ENCODE data around the gene ADRA2C. TPM values are rescaled to one million over a fixed set of nuclear protein-coding genes. Genes with fewer than 3 reads are reported as not detected.
"Not testable (repeated sequence)": the region's sequence is repeated elsewhere in the genome, so short reads cannot be mapped to it uniquely, and the experiment has no call there.

The ADRA2C gene
- total RNA-seq, 4 donors from 2014 or later: 2.3 to 14.9 (median 6.5) TPM

DNA sequence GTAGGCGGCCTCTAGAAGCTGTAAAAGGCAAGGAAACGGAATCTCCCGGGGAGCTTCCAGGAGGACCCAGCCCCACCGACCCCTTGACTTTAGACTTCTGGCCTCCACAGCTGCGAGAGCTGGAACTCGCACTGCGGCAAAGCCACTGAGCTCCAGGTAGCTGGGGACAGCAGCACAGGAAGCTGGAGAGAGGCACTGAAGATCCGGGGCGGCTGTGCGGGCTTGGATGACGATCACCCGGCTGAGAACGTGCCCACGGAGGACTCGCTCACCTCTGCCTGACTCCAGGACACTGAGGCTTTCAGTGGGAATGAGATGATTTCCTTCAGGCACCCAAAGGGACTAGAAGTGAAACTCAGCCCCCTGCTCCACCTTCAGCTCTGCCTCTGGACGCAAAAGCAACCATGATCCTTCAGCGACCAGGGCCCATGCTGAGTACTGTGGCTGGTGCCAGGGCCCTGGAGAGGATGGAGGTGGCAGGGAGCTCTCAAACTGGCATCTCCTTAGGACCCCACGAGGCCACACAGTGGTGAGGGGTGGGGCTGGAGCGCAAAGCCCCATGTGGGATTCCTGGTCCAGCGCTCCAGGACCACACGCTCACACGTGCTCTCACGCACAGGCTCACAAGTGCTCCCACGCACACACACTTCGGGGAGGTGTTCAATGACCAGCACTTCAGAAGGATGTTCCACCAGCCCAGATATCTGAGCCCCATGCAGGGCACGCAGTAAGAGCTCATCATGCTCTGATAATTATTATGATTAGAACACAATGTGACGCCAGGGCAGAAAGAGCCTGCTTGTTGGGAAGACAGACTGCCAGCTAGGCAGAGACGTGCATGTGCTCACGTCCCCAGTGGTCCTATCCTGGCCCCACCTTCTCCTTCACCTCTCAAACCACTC lies 47.2 kb downstream of the ADRA2C start:
- 84 to 86% methylated on average over 29 of the region's 29 CpGs for WGBS, 2 donors
- no peak for DNase-seq (ENCODE audit: low spot score in 2 of 2)
- no peak overlapping the region for H3K4me3 ChIP-seq (ENCODE audit: low read depth, poor library complexity, severe bottlenecking)
- TF ChIP-seq POLR2A (IDR thresholded peaks at IDR 0.05) (no peak), CTCF (IDR thresholded peaks at IDR 0.05) (no peak)
- intact Hi-C loops (cut with DNase I; ENCODE audit: low total_unique reads): no loop called here

- intact Hi-C loops (cut with DNase I; ENCODE audit: low total_unique reads): no loop called here
- TF ChIP-seq CTCF (IDR thresholded peaks at IDR 0.05): no peak
- TF ChIP-seq POLR2A (IDR thresholded peaks at IDR 0.05): no peak
Measured at GRCh38 chr4:3814053-3814570, 47.9 kb downstream of the ADRA2C start.

DNA sequence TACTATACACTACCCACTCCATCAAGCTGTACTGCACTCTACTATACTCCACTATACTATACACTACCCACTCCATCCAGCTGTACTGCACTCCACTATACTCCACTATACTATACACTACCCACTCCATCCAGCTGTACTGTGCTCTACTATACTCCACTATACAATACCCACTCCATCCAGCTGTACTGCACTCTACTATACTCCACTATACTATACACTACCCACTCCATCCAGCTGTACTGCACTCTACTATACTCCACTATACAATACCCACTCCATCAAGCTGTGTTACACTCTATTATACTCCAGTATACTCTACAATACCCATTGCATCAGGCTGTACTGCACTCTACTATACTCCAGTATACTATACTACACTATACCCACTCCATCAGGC lies 48.7 kb downstream of the ADRA2C start:
- intact Hi-C loops (cut with DNase I; ENCODE audit: low total_unique reads); DNase-seq (ENCODE audit: low spot score in 2 of 2); H3K4me3 ChIP-seq (ENCODE audit: low read depth, poor library complexity, severe bottlenecking): not testable (repeated sequence)

More at GRCh38 chr4:3814053-3814570, 47.9 kb downstream of the ADRA2C start:
- DNase-seq (ENCODE audit: low spot score in 2 of 2): no peak
- 73 to 77% methylated on average over 6 of the region's 6 CpGs for WGBS, 2 donors
- H3K4me3 ChIP-seq (ENCODE audit: low read depth, poor library complexity, severe bottlenecking): no peak overlapping the region

GRCh38 chr4:3816256-3816825 lies 50.2 kb downstream of the ADRA2C start:
- intact Hi-C loops (cut with DNase I; ENCODE audit: low total_unique reads): no loop called here
- no peak for DNase-seq (ENCODE audit: low spot score in 2 of 2)
- no peak overlapping the region for H3K4me3 ChIP-seq (ENCODE audit: low read depth, poor library complexity, severe bottlenecking)
- TF ChIP-seq POLR2A (IDR thresholded peaks at IDR 0.05): no peak
- no peak for TF ChIP-seq CTCF (IDR thresholded peaks at IDR 0.05)
- WGBS, 2 donors: 73 to 74% methylated on average over 7 to 8 of the region's 8 CpGs

DNA sequence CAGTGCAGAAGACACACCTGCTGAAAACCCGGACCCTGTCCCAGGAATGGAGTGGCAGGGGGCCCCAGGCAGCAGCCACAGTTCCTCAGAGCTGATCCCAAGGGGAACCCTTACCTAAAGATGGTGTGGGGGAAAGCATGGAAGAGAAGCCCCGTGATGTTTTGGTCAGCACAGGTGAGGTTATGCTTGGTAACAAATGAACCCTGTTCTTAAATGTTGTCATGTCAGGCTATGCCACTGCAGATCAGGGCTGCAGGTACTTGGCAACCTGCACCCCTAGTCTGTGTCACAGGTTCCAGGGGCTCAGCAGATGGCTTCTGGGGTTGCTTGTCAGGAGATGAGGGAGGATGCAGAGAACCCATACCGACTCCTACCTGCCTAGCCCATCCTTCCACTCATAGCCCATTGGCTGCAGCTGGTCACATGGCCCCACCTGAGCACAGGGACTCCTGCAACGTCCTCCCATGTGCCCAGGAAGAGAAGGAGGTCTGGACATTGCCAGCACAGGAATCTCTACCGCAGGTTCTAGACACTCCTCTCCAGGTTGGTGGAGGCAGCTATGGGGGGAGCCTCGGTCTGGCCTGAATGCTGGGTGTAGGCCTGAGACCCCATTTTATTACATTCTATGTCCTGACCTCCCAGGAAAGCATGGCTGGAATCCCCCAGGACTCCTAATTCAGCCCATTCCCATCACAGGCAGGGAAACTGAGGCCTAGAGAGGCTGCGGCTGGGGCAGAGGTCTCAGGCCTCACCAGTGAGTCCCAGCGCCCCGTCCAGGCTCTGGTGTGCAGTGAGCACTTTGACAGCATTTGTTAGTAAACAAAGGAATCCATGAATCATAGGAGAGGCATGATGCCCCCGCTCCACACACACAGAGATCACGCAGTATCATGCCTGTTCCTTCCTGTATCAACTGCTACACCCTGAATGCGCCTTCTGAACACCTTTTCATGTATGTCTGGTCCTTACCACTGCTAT lies 51.1 kb downstream of the ADRA2C start:
- DNase-seq (ENCODE audit: low spot score in 2 of 2): no peak
- TF ChIP-seq POLR2A (IDR thresholded peaks at IDR 0.05): no peak
- no peak for TF ChIP-seq CTCF (IDR thresholded peaks at IDR 0.05)
- 85 to 88% methylated on average over 12 of the region's 12 CpGs for WGBS, 2 donors
- H3K4me3 ChIP-seq (ENCODE audit: low read depth, poor library complexity, severe bottlenecking): no peak overlapping the region
- intact Hi-C loops (cut with DNase I; ENCODE audit: low total_unique reads): no loop called here

Other genes starting within 250 kb of the ADRA2C start
- gene LRPAP1, start 234.0 kb upstream of the ADRA2C start, total RNA-seq: 100 to 1,000 TPM; 112 to 153 (median 123) TPM

All from lower leg skin (tissue), 4 donors.